Stimulated activated CD8-positive, alpha-beta memory T cell treated with anti-CD3 and anti-CD28 coated beads, Interleukin-15, amount 100 ng/mL, for 4 hours (primary cell): ENCODE results near the gene IDI2.
"Not testable (repeated sequence)": the region's sequence is repeated elsewhere in the genome, so short reads cannot be mapped to it uniquely, and the experiment has no call there.

Experiments used
- DNase-seq, 2 donors: peaks; one replicate each; pipeline ENCODE4 v3.0.0-alpha.2; 2020; ENCODE audit warnings: low read depth in 2 of 2

IDI2 gene

DNA sequence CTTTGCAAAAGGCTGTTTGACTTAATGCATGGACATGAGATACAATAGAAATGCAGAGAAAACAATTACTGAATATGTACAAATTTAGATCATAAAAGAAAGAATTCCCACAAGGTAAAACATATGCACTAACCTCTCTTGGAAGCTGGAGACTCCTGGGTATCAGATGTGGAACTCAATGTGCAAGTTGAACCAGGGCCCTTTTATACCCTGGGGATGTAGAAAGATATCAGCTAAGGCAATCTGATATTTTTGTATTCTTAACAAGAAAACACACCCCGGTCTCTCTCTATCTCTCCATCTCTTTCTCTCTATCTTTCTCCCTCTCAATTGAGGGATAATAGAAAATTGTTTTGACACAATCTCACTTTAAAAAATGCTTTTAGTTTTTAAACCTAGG is at the start of gene IDI2:
Gene IDI2 (minus strand): TSS at position 177 of the 400 bp plus-strand sequence. CDS start 1,136 bp downstream, outside the sequence.
- no peak for DNase-seq

DNA sequence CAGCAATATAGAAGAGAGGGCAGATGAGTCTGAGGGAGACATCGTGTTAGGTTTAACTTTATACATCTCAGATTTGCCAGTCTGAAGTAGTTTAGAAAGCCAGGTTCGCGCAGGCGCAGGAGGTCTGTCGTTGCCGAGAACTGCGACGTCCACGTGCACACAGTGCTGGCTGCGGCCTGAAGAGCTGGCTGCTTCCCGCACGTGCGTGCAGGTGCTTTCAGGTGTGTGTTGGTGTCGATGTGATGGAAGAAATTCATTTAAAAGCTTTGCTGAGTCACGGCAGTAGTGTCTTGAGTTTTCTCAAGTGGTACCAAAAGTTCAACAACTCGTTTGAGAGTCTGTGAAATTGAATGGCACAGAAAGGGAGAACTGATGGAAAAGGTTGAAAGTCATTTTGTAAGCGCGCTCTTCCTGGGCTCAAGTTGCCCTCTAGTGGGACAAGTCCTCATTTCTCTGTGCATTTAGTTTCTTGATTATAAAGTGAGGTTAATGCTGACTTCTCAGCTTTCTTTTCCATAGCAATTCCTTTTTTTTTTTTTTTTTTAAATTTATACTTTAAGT is 49.2 kb upstream of the IDI2 start:
- DNase-seq: no peak

DNA sequence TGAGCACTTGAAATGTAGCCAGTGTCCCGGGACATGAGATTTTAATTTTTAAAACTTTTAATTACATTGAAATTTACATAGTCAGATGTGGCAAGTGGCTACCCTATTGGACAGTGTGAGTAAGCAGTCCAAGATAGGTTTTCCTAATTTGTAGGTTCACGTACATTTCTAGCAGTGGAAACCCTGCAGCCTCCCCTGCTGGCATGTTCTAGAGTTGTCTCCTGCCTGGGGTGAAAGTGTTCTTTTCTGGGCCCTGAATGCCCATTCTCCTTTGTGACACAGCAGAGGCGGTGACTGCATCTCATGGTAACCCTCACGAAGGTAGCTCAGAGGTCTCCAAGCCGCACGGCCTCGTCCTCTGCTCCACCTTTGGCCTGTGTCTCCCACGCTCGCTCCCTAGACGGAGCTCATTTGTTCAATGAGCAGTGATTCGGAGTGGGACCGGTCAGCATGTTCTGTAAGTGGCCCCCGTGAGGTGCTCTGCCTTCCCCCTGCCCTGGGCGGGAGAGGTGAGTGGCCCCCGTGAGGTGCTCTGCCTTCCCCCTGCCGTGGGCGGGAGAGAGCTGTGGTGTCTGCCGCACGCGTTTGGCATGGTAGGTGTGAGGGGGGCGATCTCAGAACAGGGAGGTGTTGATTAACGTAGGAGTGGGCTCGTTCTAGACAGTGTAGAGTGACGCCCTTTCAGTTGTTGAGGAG is 48.5 kb upstream of the IDI2 start:
- no peak for DNase-seq

DNA sequence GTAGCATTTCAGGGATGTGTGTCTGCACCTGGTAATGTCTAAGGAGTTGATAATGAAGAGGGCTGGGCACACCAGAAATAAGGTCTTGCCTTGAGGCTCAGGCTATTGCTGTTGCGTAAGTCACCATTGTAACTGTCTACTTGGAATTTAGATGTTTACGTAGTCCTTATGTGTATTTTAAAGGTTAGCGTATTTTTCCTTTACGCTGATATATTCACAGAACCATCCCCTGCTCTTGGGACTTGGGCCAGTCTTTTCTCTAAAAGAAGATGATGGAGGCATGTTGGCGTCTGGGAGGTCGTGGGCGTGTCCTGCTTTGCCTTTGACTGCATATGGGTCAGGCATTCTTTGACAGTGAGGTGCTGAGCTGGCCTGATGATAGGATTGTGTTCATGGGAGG is 45.3 kb upstream of the IDI2 start:
- DNase-seq: no peak

DNA sequence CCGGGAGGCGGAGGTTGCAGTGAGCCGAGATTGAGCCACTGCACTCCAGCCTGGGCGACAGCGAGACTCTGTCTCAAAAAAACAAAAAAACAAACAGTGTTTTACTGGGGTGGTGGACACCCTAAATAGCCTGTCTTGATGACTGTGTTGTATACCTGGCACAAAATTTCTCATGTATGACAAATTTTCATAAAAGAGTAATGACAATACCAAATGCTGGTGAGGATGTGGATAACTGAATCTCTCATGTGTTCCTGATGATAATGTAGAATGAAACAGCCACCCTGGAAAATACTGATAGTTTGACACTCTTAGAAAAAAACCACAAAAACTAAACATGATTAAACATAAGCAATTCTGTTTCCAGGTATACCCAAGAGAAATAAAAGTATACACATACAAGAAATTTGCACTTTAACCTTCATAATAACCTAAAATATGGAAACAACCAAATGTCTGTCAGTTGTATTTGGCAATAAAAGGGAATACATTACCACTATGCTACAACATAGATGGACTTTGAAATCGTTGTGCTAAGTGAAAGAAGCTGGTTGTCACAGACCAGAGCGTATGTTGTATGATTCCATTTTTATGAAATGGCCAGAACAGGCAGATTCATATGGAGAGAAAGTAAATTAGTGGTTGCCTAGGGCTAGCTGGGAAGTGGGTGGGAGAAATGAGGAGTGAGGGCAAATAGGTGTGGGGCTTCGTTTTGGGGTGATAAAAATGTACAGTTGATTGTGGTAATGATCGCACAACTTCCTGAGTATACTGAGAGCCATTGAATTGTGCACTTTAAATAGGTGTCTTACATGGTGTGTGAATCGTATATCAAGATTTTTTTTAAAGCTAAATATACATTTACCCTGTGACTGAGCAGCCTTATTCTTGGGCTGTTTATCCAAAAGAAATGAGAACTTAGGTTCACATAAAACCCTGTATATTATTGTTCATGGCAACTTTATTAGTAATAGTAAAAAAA is 43.0 kb upstream of the IDI2 start:
- no peak for DNase-seq

DNA sequence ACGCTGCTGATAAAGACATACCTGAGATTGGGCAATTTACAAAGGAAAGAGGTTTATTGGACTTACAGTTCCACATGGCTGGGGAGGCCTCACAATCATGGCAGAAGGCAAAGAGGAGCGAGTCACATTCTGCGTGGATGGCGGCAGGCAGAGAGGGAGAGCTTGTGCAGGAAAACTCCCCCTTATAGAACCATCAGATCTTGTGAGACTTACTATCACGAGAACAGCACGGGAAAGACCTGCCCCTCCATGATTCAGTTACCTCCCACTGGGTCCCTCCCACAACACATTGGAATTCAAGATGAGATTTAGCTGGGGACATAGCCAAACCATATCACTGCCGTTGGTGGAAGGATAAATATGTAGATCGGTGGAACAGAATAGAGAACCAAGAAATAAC is 41.1 kb upstream of the IDI2 start:
- not testable (repeated sequence) for DNase-seq

GRCh38 chr10:1064964-1065247 is 39.2 kb upstream of the IDI2 start:
- DNase-seq: no peak

GRCh38 chr10:1063232-1063865 is 37.7 kb upstream of the IDI2 start:
- DNase-seq: peak in 1 of 2 donors; percentile 8

- no peak for DNase-seq
Measured at GRCh38 chr10:1061930-1062774, 36.5 kb upstream of the IDI2 start.

DNA sequence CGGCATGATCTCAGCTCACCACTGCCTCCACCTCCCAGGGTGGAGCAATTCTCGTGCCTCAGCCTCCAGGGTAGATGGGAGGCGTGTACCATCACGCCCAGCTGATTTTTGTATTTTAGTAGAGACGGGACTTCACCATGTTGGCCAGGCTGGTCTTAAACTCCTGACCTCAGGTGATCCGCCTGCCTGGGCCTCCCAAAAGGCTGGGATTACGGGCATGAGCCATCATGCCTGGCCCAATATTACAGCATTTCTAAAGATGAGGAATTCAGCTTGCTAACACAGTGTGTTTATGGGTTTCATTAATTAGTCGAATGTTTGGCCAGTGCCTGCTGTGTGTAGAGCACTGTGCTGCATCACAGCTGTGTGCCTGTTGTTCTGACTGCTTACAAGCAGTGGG is 34.2 kb upstream of the IDI2 start:
- no peak for DNase-seq

DNA sequence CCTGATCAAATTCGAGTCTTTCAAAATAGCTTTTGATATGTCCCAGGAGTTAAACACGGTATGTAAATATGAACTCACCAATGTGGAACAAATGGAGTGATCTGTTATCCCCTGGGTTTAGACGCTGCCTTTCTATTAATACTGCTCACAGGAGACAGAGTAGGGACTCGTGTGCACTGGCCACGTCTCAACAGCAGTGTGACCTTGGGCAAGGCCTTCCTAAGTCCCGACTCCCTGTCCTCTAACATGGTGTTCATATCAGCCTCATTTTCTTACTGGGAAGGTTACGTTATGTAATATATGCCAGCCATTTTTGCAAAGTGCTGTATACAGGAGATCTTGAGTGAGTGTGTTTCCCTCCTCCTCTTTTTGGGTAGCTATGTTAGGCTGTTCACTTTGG is 32.4 kb upstream of the IDI2 start:
- DNase-seq: no peak

DNA sequence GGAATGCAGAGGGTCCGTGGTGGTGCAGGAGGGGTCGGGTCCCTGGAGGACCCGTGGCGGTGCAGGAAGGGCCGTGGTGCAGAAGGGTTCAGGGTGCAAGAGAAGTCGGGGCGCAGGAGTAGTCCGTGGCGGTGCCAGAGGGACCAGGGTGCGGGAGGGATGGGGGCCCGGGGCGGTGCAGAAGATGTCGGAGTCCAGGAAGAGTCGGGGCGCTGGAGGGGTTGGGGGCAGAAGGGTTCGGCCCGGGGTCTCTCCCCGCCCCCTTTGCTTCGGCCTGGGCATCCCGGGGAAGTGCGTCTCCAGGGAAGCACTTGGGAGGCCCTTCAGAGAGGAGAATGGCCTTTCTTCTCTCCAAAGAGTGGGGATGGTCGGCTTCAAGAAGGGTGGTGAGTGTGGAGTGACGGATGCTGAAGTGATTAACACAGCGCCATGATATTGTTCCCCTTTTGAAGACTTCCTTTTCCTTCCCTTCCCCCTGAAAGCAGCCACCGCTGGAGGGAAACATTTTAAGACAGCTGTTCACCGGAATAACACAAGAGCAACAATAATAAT is 31.5 kb upstream of the IDI2 start:
- no peak for DNase-seq

DNA sequence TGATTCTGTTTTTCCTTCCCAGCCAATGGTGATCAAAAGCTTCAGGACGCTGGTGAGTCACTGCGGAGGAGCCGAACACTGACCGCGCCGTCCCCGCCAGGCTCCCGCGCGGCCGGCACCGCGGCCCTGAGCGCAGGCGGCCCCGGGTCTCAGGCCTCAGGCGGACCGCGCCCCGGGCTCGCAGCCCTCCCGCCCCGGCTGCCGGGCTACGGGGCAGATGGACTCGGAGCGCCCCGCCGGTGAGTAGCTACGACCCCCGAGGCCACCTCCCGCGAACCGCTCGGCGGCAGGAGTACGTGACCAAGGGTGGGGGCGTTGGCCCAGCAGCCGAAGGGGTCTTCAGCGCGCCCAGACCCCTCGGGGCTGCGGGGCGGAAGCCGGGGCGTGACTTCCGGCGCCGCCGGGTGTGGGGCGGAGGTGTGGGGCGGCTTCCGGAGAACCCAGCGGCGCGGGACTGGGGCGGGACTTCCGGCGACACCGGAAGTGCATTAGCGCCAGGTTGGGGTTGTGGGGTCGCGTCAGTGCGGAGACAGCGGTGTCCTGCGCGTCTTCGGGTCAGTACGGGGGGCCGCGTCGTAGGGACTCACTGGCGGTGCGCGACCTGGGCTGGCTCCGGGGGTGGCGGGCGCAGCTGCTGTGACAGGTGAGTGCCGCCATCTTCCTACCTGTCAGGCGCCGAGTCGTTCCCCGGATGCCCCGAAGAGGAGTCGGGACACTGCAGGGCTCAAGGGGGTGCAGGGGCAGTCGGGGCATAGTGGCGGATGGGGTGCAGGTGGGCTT is 30.9 kb upstream of the IDI2 start, which contains the start of gene WDR37:
Gene WDR37 (plus strand): TSS at position 60 of the 780 bp plus-strand sequence. CDS start 15,771 bp downstream, outside the sequence.
- DNase-seq: peak; percentile 78 to 81

GRCh38 chr10:1054684-1055083 is 29.0 kb upstream of the IDI2 start:
- no peak for DNase-seq

DNA sequence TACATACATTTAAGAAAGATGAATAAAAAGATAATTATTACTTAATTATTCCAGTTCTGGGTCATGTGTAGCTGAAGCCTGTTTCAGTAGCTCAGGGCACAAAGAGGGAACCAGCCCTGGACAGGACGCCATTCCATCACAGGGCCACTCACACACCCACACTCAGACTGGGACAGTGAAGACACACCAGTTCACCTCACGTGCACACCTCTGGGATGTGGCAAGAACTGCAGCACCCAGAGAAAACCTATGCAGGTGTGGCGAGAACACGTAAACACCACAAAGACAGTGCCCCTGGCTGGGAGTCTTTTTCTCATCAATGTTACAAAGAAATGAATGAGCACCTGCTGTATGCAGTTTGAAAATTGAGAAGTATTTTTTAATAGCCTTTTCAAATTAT is 24.9 kb upstream of the IDI2 start:
- no peak for DNase-seq

GRCh38 chr10:1050145-1050544 is 24.5 kb upstream of the IDI2 start:
- no peak for DNase-seq

DNA sequence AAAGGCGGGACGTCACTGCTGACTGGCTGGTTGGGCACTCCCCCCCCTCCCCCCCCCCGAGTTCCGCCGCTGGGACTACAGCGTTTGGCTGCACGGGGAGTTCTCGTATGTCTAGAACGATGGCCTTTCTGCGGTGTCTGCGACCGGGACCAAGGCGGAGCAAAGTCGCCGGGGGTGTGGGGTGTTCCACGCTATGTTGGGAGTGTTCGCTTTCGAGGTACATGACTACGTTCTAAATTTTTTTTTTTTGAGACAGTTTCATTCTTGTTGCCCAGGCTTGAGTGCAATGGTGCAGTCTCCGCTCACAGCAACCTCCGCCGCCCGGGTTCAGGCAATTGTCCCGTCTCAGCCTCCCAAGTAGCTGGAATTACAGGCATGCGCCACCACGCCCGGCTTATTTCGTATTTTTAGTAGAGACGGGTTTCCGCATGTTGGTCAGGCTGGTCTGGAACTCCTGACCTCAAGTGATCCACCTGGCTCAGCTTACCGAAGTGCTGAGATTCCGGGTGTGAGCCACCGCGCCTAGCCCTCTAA is 23.8 kb upstream of the IDI2 start:
- no peak for DNase-seq

DNA sequence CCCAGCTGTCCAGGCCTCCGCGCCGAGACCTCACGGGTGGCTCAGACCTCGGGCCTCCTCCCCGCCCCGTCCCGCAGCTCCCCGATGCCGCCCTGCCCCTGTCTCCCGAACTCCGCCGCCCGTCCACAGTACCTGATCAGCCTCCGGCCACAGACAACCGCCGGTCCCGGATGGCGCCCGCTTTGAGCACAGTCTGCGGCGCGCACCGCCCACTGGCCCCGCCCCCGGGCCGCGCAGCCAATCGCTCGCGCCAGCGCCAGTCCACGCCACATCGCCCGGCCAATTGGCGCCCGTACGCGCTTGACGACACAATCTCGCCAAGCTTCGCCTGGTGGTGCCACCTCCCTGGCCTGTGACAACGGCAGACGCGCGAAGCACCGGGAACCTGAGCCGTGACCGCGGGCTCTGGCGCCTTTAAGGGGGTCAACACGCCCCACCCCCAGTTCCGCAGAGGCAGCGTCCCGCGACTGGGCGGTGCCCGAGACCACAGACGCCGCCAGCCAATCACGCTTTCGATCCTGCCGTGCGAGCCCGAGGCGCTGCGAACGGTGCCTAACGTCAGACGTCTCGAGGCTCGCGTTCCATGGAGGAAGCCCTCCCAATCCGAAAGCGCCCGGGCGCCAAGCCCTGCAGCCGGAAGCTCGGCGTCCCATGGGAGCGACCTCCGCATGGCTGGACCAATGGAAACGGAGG is 23.2 kb upstream of the IDI2 start, which contains the start of gene IDI1:
Gene IDI1 (minus strand): TSS at position 388 of the 693 bp plus-strand sequence. CDS start 116 bp downstream, at position 272.
- DNase-seq: peak; percentile 92 to 96

- DNase-seq: peak in 1 of 2 donors; percentile 65
Measured at GRCh38 chr10:1048349-1048731, 22.7 kb upstream of the IDI2 start.
